Vagina (tissue), 2 donors: Measurements from ENCODE around the gene OGFOD2. TPM values are rescaled to one million over a fixed set of nuclear protein-coding genes. Genes with fewer than 3 reads are reported as not detected.

ENCODE experiments used
- DNase-seq, 2 donors: peaks; one replicate each; pipeline ENCODE4 v3.0.0-alpha.2; 2017; ENCODE audit errors: extremely low spot score in 2 of 2
- H3K27ac ChIP-seq: fragments of 200-600 bp; sonication (generic); one replicate; pipeline ENCODE4 v1.5.1; 2019
- H3K27me3 ChIP-seq: fragments of 200-600 bp; sonication (generic); one replicate; pipeline ENCODE4 v1.5.1; 2019
- H3K36me3 ChIP-seq, 2 donors: fragments of 200-600 bp; sonication (generic); one replicate each; pipeline ENCODE4 v1.5.1; 2017 to 2019
- H3K4me1 ChIP-seq: fragments of 200-600 bp; sonication (generic); one replicate; pipeline ENCODE4 v1.5.1; 2019
- H3K4me3 ChIP-seq, 2 donors: fragments of 200-600 bp; sonication (generic); 1 replicate in 1 of 2; 2 replicates in 1 of 2; pipeline ENCODE4 v1.5.1; 2016 to 2019
- H3K9me3 ChIP-seq: fragments of 200-600 bp; sonication (generic); one replicate; pipeline ENCODE4 v1.5.1; 2019
- POLR2A ChIP-seq, 2 donors: fragments of 450-650 bp; IDR thresholded peaks; one replicate each; pipeline ENCODE4 v1.6.1; 2017; ENCODE audit warnings: antibody characterized with exemption in 2 of 2, mild to moderate bottlenecking in 2 of 2, moderate library complexity in 2 of 2
- POLR2AphosphoS5 ChIP-seq, 2 donors: sonication (generic); formaldehyde crosslinking; IDR thresholded peaks; one replicate each; pipeline ENCODE4 v1.9.0; 2017; ENCODE audit warnings: antibody characterized with exemption in 2 of 2, mild to moderate bottlenecking in 2 of 2, low read depth in 1 of 2; ENCODE audit not compliant: insufficient read depth in 1 of 2
- intact Hi-C: fragments of 100-400 bp; cut with DNase I; formaldehyde crosslinking; loops from one replicate; pipeline ENCODE4 v1.15.1; 2023
- total RNA-seq: library from RNA; depleted of rRNA; stranded (reverse); fragments of >200 nt; gene quantifications from one replicate; pipeline ENCODE4 v1.2.3, GENCODE V29; 2016
- TF ChIP-seq, protein P1 (sequence below), 3 experiments: fragments of 450-650 bp in 2 of 3; fragments of 200-600 bp in 1 of 3; sonication (generic) in 1 of 3; IDR thresholded peaks; one replicate each; pipeline ENCODE4 v1.5.1; 2017 to 2019; ENCODE audit warnings: antibody characterized with exemption in 3 of 3, mild to moderate bottlenecking in 2 of 3, moderate library complexity in 2 of 3

The OGFOD2 gene
- total RNA-seq, 1 donor from 2014 or later, result 26.0 TPM

DNA sequence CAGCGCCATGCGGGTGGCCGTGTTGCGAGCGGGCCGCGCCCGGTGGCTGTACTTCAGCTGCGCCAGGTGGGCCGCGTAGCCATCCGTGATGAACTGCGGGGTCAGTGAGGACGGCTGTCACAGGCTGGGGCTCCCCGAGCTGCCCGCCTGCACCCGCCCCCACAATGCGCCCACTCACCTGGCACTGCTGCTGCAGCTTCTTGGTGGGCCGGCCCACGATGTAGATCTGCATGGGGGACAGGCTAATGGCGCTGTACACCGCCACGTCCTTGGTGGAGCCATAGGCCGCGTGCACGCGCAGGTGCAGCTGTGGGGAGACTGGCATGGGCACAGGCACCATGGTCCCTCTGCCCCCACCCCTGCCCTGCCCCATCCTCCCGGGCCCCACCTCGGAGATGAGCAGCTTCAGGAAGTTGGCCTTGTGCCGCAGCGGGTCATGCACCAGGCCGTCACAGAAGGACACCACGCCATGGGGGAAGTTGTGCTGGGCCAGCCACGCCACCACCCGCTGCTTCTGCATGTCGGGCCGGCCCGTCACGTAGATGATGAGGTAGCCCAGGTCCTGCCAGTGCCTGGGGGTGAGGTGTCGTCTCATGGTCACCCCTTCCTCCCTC, 11.3 kb downstream of the OGFOD2 start:
- no peak for DNase-seq
- no peaks in the 10 kb centered on the region for H3K9me3 ChIP-seq
- peaks cover 0 to 31% of the 10 kb centered on the region in 2 donors for H3K36me3 ChIP-seq
- no peak overlapping the region for H3K4me3 ChIP-seq
- intact Hi-C loops, result loop anchor here (5.0 kb wide), 1 partner anchor 176 kb away; no protein-coding TSS in a partner anchor
- no peak overlapping the region for H3K27ac ChIP-seq
- no peaks in the 10 kb centered on the region for H3K27me3 ChIP-seq
- H3K4me1 ChIP-seq, result peaks cover 42% of the 10 kb centered on the region
- TF ChIP-seq POLR2AphosphoS5 (IDR thresholded peaks at IDR 0.05; ENCODE audit: insufficient read depth in 1 of 2, low read depth in 1 of 2), result no peak

DNA sequence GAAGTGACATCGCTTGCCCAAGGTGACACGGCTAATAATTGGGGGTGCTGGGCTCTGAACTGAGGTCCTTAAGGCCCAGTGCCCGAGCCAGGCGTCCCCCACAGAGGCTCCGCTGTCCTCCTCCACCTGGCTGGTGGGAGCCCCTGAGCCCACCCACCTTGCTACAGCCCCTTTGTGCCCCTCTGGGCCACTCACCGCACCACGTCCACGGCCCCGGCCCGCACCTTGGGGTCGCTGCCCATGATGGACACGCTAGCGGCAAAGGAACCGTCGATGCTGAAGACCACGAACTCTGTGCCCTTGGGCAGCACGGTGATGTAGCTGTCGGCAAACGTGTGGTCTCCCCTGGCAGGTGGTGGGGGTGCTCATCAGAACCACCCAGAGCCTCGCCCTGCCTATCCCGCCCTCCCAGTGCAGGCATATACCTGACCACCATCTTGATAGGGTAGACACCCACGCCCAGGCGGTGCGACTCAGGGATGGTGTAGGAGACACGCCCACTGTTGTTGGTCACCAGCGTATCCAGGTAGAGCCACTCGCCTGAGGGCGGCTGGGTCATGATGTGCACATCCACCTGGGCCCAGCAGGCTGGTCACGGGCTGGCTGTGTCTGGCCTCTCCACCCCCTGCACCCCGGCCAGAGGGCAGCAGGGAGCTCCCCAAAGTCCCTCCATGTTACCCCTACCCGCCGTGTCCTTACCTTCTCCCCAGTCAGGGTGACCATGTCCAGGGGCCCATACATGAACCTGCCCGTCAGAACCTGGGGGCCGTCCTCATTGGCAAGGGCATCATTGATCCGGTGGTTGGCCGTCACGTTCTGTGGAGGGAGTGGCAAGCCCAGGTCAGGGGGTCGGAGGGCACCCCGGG, 12.3 kb downstream of the OGFOD2 start:
- Histone ChIP-seq H3K9me3 (no peaks in the 10 kb centered on the region), H3K36me3 (peaks cover 0 to 31% of the 10 kb centered on the region in 2 donors), H3K27ac (no peak overlapping the region), H3K4me3 (no peak overlapping the region), H3K4me1 (peaks cover 32% of the 10 kb centered on the region), H3K27me3 (no peaks in the 10 kb centered on the region)
- DNase-seq, result no peak
- intact Hi-C loops, result loop anchor here (5.0 kb wide), 1 partner anchor 175 kb away; no protein-coding TSS in a partner anchor
- TF ChIP-seq, protein P1, sequence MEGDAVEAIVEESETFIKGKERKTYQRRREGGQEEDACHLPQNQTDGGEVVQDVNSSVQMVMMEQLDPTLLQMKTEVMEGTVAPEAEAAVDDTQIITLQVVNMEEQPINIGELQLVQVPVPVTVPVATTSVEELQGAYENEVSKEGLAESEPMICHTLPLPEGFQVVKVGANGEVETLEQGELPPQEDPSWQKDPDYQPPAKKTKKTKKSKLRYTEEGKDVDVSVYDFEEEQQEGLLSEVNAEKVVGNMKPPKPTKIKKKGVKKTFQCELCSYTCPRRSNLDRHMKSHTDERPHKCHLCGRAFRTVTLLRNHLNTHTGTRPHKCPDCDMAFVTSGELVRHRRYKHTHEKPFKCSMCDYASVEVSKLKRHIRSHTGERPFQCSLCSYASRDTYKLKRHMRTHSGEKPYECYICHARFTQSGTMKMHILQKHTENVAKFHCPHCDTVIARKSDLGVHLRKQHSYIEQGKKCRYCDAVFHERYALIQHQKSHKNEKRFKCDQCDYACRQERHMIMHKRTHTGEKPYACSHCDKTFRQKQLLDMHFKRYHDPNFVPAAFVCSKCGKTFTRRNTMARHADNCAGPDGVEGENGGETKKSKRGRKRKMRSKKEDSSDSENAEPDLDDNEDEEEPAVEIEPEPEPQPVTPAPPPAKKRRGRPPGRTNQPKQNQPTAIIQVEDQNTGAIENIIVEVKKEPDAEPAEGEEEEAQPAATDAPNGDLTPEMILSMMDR (IDR thresholded peaks at IDR 0.05), result no peak
- TF ChIP-seq POLR2AphosphoS5 (IDR thresholded peaks at IDR 0.05; ENCODE audit: insufficient read depth in 1 of 2, low read depth in 1 of 2) (no peak), POLR2A (IDR thresholded peaks at IDR 0.05) (no peak)

DNA sequence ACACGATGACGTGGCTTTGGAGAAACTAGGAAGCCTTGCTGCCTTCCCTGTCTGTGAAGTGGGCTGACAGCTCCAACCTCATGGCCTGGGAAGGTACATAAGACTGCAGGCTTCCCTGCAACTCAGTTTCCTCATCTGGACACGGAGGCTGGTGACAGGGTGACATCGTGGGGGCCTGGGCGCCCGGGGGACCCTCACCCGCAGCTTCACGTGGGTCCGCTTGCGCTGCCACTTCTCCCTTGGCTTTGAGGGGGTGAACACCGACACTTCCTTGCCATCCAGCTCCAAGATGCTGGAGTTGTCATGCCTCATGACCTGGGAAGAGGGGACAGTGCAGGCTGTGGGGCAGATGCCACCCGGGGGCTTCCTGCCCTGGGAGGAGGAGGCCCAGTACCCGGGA, 13.0 kb downstream of the OGFOD2 start:
- Histone ChIP-seq H3K9me3 (no peaks in the 10 kb centered on the region), H3K27ac (no peak overlapping the region), H3K27me3 (no peaks in the 10 kb centered on the region), H3K4me3 (no peak overlapping the region), H3K36me3 (peaks cover 0 to 28% of the 10 kb centered on the region in 2 donors), H3K4me1 (peaks cover 25% of the 10 kb centered on the region)
- no peak for TF ChIP-seq POLR2AphosphoS5 (IDR thresholded peaks at IDR 0.05; ENCODE audit: insufficient read depth in 1 of 2, low read depth in 1 of 2)
- TF ChIP-seq, protein P1 (IDR thresholded peaks at IDR 0.05), result no peak
- no peak for TF ChIP-seq POLR2A (IDR thresholded peaks at IDR 0.05)
- no peak for DNase-seq
- intact Hi-C loops, result loop anchor here (5.0 kb wide), 1 partner anchor 174 kb away; no protein-coding TSS in a partner anchor

DNA sequence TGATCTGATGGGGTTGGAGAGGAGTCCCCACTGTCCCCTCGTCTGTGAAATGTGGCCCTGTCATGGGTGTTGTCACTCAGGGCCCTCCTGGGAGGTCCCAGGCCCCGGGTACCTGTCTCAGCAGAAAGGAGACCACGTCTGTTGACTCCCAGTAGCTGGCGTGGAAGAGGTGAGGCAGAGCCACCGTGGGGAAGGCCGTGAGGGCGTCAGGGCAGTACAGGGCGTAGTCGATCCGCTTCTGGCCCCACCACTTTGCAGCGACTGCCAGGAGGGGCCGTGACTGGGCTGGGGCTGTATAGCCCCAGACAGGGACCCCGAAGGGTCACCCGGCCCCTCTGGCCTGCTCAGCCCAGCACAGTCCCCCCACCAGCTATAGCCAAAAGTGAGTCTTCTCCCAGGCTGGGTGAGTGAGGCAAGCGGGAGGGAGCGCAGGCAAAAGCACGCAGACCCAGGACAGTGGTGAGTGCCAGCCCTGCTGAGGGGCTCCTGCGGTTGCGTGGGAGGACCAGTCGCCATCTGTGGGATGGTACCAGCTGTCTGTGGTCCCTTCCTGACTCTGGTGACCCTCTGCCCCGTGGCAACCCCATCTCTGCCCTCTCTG, 13.7 kb downstream of the OGFOD2 start:
- Histone ChIP-seq H3K27me3 (no peaks in the 10 kb centered on the region), H3K4me1 (peaks cover 18% of the 10 kb centered on the region), H3K9me3 (no peaks in the 10 kb centered on the region), H3K27ac (no peak overlapping the region), H3K4me3 (no peak overlapping the region), H3K36me3 (peaks cover 0 to 26% of the 10 kb centered on the region in 2 donors)
- TF ChIP-seq POLR2AphosphoS5 (IDR thresholded peaks at IDR 0.05; ENCODE audit: insufficient read depth in 1 of 2, low read depth in 1 of 2) (no peak), POLR2A (IDR thresholded peaks at IDR 0.05) (no peak)
- TF ChIP-seq, protein P1 (IDR thresholded peaks at IDR 0.05), result no peak
- no peak for DNase-seq
- intact Hi-C loops, result loop anchor here (5.0 kb wide), 1 partner anchor 174 kb away; no protein-coding TSS in a partner anchor

DNA sequence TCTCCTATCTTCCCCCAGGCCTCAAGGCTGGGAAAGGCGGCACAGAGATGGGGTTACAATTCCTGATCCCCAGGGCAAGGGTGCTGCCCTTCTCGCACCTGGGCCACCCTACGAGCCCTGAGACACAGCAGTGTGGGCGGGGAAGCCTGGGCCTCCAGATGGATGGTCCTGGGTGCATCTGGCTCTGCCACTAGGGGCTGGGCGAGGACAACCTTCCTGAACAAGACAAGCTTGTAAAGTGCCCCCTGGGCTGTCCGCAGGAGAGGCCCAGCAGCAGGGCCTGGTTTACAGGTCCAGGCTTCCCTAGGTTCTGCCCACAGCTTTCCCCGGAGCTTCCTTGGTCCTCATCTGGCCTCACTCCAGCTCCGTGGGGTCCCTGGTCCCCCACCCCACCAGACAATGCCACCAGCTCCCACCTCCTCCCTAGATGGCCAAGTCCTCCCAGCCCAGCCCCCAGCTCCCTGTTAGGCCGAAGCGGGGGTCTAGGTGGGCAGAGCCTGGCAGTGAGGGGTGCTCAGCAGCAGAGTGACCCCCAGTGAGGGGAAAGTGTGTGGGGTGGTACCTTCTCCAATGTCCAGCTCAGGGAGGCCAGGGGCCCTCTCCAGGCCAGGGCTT, 14.3 kb downstream of the OGFOD2 start:
- intact Hi-C loops, result loop anchor here (5.0 kb wide), 1 partner anchor 173 kb away; no protein-coding TSS in a partner anchor

More for the DNA sequence above, 14.3 kb downstream of the OGFOD2 start:
- Histone ChIP-seq H3K4me1 (peaks cover 12% of the 10 kb centered on the region), H3K27ac (no peak overlapping the region), H3K36me3 (peaks cover 0 to 26% of the 10 kb centered on the region in 2 donors), H3K4me3 (no peak overlapping the region), H3K27me3 (no peaks in the 10 kb centered on the region), H3K9me3 (no peaks in the 10 kb centered on the region)
- TF ChIP-seq, protein P1 (IDR thresholded peaks at IDR 0.05), result no peak
- TF ChIP-seq POLR2A (IDR thresholded peaks at IDR 0.05), result no peak
- TF ChIP-seq POLR2AphosphoS5 (IDR thresholded peaks at IDR 0.05; ENCODE audit: insufficient read depth in 1 of 2, low read depth in 1 of 2), result no peak
- DNase-seq, result no peak
